HTERT RPE-1 (cell line): ENCODE data around the gene UBE2H.

ENCODE experiments used
- in situ Hi-C: fragments of 300-500 bp; cut with MboI; formaldehyde crosslinking; loops from 4 replicates; pipeline ENCODE4 v1.14.3; 2020; ENCODE audit warnings: low sequenced_read_pairs

Gene UBE2H

DNA sequence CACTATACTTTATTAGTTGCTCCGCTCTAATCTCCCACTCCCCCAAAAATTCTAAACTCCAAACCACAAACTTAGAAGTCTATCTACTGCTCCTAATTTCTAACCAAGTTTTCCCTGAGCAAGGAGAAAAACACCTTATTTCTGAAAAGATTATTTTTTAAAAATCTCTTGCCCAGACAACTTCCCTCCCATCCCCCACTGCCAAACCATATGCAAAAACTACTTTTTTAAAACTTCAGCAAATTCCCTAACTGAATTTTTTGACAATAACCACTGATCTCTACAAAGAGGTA, 1.9 kb downstream of the UBE2H start:
- in situ Hi-C loops, result no loop called here

DNA sequence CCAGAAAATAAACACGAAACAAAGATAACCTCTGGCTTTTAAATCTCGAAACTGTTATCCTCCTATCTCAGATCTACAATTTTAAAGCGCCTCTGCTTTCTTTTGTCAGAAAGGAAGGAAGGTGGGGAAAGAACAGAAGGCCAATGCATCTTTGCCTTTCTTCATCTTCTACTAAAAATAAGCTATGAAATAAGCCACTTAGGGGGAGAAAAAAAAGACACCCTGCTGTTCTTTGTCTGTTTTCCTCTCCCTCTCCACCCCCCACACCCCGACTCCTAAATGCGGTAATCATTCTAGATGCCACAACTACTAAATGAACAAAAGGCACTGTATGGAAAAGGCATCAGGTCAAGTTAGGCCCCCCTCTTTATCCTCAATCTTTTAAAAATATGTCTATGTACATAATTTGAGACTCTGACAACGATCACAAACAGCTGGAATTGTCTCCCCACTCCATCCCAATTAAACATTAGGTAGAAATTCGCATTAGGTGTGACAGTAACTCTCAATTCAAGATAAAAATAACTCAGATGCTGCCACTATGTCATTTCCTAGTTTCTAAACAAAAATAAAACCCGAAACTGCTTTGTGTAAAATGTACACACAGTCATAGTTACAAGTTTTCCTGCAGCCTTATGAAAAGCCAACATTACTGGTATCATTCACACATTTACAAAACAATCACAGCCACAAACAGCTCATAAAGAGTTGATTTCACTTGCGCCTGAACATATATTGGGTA, 2.4 kb downstream of the UBE2H start:
- in situ Hi-C loops, result no loop called here

DNA sequence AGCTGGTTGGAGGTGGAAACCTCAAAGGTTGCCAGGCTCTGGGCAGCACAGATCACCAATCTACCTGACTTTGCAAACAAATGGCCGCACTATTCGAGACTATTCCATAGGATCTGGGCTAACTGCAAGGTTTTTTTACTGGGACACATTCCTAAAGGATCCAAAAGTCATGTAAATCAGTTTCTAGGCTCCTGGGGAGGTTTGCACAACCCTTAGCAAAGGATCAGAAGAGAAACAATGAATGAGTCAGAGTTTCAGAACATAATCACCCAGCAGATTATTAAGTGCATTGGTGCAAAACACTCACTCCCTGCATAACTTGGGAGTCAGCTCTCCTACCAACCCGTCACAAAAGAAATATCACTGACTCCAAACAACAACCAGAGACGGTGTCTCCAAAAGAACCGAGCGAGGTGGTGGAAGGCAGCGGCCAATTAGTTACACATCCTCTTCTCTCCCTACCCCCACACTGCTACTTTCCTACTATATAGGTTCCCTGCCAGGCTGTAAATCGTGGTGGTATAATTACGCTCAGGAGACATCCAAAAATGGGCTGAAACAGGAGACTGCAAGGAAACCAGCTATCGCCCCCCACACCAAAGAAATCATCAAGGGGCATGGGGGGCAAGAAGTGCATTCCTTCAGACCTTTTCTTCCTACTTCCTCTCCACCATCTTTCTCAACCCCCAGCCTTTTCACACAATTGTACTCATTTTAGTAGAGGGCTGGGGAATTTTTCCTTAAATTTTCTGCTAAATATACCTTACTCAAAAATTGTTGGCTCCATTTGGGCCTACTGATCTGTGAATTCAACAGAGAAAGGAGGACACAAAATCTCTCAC, 3.2 kb downstream of the UBE2H start:
- in situ Hi-C loops, result no loop called here

DNA sequence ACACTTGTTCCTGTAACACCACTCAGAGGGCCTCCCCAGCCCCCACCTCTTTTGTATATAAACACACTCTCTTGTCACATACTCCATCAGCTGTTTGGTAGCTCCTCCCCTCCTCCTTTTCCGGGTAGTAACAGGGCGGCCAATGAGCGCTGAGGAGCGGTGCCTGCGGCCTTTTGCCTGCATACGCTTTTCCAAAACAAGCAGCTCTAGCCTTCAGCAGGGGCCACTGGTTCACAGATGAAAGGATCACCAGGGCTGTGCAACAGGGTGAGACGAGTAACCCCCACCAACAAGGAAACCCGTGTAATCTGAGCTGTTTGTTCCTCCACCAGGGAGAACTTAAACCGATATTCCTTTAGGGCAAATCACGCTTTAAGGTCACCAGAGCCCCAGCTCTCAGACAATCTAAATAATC, 3.9 kb downstream of the UBE2H start:
- in situ Hi-C loops, result no loop called here

DNA sequence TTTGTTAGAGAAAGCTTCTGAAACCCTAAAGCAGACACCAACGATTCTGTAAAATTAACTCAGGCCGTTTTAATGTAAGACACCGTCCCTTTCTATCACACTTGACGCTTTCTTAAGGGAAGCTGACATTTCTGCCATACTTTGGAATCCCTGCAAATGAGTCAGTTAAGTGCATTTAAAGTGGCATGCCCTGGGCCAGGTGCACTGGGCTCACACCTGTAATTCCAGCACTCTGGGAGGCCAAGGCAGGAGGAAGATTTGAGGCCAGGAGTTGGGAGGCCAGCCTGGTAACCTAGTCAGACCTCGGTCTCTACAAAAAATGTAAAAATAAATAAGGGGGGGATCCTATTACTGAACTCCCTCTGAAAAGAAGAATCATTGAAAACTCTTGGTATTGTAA, 4.4 kb downstream of the UBE2H start:
- in situ Hi-C loops, result no loop called here

DNA sequence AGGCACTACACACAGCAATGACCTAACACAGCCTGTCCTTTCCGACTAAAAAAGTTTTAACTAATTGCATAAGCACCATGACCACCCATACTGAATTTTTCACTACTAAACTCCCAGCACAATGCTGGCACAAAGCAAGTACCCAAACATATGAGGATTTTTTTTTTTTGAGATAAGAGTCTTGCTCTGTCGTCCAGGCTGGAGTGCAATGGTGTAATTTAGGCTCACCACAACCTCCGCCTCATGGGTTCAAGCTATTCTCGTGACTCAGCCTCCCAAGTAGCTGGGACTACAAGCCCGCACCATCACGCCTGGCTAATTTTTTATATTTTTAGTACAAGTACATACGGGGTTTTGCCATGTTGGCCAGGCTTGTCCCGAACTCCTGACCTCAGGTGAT, 5.1 kb downstream of the UBE2H start:
- in situ Hi-C loops, result no loop called here

DNA sequence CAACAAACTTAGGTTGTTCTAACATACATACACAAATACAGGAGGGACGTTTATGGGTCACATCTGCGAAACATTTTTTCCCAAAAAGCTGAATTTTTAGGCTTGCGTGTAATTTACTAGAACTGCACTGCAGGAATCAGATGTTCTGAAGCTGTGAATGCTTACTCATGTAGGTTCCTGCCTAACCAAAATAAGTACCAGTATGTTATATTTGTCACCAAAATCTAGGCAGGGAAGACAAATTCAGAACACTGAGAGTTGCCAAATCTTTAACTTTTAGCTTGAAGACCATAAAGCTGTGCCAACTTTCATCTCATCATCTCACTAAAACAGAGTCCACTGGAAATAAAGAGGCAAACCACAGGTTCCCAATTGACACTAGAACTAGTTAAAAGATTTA, 5.7 kb downstream of the UBE2H start:
- in situ Hi-C loops, result no loop called here

DNA sequence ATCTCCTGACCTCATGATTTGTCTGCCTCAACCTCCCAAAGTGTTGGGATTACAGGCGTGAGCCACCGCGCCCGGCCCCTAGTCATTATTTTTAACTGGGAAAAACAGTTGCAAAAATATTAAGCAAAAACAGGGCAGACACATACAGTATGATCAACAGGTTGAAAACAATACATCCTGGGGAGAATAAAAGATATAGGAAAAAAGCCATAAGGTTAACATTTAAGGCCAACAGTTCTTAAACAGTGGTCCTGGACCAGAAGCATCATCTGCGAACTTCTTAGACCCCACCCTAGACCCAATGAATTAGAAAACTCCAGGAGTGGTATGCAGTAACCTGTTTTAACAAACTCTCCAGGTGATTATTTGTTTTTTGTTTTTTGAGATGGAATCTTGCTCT, 6.5 kb downstream of the UBE2H start:
- in situ Hi-C loops, result no loop called here

DNA sequence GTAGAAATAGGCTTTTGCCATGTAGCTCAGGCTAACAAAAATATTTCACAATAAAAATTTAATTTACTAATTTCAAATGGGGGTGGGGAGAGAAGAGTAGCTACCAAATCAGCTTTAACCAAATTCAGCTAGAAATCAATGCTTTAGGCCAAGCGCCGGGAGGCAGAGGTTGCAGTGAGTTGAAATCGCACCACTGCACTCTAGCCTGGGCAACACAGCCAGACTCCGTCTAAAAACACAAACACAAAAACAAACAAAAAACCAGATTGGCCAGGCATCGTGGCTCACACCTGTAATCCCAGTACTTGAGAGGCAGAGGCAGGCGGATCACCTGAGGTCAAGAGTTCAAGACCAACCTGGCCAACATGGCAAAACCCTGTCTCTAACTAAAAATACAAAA, 9.4 kb downstream of the UBE2H start:
- in situ Hi-C loops, result no loop called here

DNA sequence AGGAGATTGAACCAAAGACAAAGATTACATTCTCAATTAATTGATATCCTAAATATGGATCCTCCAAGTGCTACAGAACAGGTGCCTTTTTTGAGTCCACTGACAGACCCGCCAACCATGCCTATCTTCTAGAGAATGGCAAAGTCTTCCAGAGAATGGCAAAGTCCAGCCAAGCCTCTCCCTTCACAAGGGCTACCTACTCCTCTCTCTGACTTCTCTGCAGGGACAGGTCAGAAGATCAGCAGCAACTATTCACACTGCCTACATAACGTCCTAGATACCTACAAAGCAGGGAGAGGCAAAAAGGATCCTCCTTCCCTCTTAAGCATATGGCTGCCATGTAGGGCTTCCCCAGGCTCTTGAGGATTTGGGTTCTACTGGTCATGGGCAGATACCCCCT, 12.4 kb downstream of the UBE2H start:
- in situ Hi-C loops, result no loop called here

DNA sequence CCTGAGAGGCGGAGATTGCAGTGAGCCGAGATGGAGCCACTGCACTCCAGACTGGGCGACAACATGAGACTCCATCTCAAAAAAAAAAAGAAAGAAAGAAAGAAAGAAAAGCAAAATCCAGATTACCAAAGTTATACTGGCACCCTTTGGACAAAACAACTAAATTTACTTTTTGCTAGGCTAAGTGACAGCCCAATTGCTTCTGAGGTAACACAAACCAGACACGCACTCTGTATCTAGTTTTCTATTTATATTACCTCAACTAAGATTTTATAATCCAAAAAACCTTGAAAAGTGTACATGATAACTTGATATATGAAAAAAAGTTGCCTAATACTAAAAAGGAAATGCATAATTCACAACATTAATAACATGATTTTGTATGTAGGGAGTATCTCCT, 12.9 kb downstream of the UBE2H start:
- in situ Hi-C loops, result no loop called here

DNA sequence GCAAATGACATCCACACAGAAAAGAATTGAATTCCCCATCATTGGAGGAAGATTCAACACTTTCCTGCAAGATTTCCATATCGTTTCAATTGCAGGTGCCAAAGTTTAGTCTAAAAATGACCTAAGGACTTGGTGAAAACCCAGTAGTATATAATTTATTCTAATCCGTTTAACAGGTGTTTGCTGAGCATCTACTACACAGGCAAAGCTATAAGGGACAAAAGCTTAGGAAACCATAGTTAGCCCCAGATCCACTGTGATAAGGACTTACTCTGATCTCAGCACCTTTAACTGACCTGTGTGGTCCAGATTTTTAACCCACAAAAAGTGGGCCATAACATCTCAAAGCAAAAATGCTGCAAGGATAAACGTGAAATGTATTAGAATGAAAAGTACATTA, 19.1 kb downstream of the UBE2H start:
- in situ Hi-C loops, result no loop called here

DNA sequence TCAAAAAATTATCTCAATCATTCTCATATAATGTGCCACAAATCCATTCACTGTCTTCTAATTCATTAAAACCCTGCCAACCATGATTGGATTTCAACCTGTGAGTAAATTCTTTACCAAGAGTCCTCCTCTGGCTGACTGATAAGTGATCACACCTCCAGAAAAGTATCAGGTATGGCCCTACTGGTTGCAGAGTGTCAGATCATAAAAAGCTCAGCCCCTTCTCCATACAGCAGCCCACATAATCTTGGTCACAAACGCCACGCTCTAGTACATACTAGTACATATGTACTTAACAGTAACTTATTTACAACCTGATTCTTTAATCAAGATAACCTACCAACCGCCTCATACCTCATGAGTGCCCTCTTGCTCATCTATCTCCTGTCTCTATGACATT, 26.1 kb downstream of the UBE2H start:
- in situ Hi-C loops, result no loop called here

DNA sequence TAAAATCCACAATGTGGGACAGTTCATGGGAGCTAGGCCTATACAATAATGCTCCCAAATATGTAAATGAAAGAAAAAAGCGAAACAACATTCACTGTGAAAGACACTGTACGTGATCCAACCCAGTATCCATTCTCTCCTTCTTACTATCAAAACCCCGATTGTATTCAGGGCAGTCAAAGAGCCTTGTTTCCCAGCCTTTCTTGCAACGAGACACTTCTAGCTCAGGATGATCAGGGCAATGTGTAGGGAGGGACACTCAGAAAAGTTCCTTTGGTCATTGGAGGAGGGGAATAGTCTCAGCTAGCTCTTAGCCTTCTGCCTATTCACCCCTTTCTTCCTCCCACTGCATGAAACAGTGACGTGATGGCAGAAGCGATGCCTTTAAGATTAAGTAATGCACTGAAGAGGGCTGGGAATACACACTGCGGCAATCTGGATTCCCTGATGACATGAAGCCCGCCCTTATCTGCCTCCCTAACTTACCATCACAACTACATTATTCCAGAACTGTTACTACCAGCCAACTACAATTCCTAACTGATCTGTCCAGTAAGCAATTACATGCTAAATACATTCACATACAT, 27.3 kb downstream of the UBE2H start:
- in situ Hi-C loops, result no loop called here

DNA sequence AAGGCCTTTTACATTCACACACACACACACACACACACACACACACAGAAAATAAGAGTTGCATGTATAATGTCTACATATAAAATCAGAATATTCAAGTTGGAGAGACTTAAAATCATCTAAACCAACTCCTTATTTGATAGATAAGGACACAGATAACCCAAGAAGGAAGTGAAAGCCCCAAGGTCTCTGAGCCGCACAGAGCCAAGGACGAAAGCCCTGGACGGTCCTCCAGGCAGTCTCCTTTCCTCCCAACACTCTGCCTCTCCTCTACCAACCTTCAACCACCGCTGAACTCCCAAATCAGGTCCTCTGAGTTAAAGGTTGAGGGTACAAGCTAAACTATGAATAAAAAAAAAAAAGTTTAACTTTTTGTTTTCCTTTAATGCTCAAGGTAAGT, 28.2 kb downstream of the UBE2H start:
- in situ Hi-C loops, result no loop called here

DNA sequence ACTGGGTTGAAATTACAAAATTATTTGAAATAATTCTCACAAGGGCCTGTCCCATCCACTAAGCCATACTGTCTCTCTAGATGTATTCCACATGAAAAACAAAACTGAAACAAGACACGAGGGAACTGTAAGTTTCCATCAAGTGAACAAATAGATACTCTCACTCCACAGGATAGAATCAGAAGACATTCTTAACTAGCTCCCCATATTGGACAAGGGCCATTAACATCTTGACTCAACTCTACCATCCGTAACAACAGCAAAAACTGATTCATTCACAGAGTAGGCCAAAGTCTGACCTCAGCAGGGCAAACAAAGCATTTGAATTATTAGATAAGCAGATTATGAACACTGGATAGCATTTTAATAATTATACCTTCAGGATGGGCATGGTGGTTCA, 29.1 kb downstream of the UBE2H start:
- in situ Hi-C loops, result no loop called here

DNA sequence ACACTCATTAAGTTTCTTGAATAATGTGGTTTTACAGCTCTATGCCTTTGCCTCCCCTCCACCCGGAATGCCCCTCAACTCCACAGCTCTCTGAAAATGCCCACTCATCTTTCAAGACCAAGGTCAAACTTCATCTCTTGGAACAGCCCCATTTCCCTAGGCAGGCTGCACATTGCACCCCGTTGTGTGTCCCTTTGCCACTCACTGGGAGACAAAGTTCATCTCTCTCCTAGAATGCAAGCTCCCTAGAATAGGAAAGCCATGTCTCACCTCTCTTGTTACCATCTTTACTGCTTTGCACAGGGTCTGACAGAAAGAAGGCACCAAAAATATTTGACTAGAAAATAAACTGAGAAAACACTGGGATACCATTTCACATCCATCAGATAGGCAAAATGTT, 33.3 kb downstream of the UBE2H start:
- in situ Hi-C loops, result no loop called here

DNA sequence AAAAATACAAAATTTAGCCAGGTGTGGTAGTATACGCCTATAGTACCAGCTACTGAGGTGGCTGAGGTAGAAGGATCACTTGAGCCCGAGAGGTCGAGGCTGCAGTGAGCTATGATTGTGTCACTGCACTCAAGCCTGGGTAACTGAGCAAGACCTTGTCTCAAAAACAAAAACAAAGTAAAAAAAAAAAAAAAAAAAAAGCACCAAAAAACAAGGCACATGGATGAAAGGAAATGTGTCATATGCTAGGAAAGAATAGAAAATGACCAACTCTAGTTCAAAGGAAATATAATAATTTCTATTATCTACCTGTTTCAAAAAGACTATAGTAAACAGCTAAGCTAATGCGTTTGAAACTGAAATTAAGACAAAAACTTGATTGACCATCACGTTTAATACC, 33.8 kb downstream of the UBE2H start:
- in situ Hi-C loops, result no loop called here

DNA sequence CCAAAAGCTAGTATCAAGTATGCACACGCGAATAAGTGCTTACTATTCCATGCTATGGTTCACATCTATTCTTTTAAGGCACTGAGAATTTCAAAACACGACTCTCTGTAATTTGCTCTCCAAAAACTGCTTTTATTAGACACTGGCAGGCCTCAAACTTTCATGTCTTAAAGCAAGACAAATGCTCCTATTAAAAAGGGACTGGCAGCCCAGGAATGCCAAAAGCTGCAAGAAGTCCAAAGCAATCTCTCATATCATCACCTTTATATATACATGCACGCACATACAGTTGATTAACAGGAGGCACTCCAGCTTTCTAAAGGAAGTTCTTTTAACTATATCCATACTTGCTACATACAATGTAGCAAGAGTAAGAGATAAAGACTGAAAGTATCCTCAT, 34.8 kb downstream of the UBE2H start:
- in situ Hi-C loops, result no loop called here

DNA sequence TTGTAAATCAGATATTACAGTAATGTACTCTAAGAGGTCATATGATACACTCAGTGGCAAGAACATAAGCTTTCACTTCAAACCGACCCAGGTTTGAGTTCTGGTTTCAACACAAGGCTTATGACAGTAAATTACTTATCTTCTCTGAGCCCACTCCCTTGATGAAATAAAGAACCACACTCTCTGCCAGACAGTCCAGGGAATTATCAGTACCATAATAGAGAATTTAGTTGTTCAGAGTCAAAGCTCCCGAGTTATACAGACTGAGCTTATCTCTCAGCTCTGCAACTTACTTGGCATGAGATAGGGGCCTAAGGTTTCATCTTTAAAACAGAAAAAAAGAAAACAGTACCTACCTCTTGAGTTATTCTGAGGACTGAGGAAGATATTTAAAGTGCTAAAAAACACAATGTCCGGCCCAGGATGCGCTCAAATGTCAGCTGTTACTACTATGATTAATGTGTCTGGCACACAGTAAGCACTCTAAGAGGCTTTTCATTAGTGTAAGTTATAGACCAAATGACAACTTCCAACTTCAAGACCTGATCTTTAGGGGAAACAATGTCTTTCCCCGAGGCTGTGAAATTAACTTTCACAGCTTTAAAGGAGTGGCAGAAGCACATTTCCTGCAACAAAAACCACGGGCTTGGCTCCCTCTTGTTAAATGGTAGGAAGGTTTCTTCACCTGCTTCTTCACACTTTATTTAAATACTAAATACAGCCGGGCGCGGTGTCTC, 38.1 kb downstream of the UBE2H start:
- in situ Hi-C loops, result no loop called here

DNA sequence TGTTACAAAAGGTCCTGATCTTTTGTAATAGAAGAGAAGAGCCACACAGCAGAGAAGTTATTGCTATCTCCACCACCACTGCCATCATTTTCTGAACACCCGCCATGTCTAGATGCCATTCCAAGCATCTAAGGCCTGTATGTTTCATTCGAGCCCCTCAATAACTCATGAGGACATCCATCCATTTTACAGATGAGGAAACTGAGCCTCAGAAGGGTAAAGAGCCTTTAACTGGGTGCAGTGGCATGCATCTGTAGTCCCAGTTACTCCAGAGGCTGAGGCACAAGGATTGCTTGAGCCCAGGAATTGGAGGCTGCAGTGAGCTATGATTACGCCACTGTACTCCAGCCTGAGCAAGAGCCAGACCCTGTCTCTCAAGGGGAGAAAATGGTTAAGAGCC, 39.3 kb downstream of the UBE2H start:
- in situ Hi-C loops, result no loop called here

DNA sequence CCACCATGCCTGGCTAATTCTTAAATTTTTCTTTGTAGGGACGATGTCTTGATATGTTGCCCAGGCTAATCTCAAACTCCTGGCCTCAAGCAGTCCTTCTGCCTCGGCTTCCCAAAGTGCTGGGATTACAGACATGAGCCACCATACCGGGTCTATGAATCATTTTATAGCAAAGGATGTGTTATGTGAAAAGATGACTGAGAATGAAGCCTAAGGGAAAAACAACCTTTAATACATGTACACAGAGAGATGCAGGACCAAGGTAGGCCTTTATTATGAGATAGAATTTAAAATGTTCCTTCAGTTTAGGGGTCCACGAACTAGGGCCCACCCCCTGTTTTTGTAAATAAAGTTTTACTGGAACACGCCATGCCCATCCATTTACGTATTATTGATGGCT, 41.0 kb downstream of the UBE2H start:
- in situ Hi-C loops, result no loop called here
